ENCODE data around the gene TRIM9.
A peak's percentile ranks its signal among the peaks of the same experiment; 100 is the strongest.

Gene TRIM9

GRCh38 chr14:51056421-51056820 lies 38.5 kb downstream of the TRIM9 start:
- no peak for DNase-seq

GRCh38 chr14:51053157-51053556 lies 41.7 kb downstream of the TRIM9 start:
- DNase-seq: no peak

- DNase-seq: no peak
Measured at GRCh38 chr14:51044961-51045360, 49.9 kb downstream of the TRIM9 start.

- DNase-seq: no peak
Measured at GRCh38 chr14:51041883-51042282, 53.0 kb downstream of the TRIM9 start.

- DNase-seq: no peak
Measured at GRCh38 chr14:51041108-51041531, 53.8 kb downstream of the TRIM9 start.

GRCh38 chr14:51039252-51039651 lies 55.7 kb downstream of the TRIM9 start:
- peak; percentile 7 to 17 for DNase-seq

- no peak for DNase-seq
Measured at GRCh38 chr14:51035611-51036192, 59.2 kb downstream of the TRIM9 start.

GRCh38 chr14:51028851-51029754 lies 65.8 kb downstream of the TRIM9 start:
- DNase-seq: no peak

GRCh38 chr14:51028361-51028760 lies 66.5 kb downstream of the TRIM9 start:
- DNase-seq: no peak

GRCh38 chr14:51024377-51024776 lies 70.5 kb downstream of the TRIM9 start:
- DNase-seq: no peak

- DNase-seq: no peak
Measured at GRCh38 chr14:51023964-51024363, 70.9 kb downstream of the TRIM9 start.

- no peak for DNase-seq
Measured at GRCh38 chr14:51022769-51023168, 72.1 kb downstream of the TRIM9 start.

GRCh38 chr14:51020024-51020710 lies 74.7 kb downstream of the TRIM9 start:
- no peak for DNase-seq

- DNase-seq: no peak
Measured at GRCh38 chr14:51019089-51019488, 75.8 kb downstream of the TRIM9 start.

- DNase-seq: no peak
Measured at GRCh38 chr14:51018521-51018920, 76.4 kb downstream of the TRIM9 start.

GRCh38 chr14:51014625-51015024 lies 80.3 kb downstream of the TRIM9 start:
- DNase-seq: no peak

- no peak for DNase-seq
Measured at GRCh38 chr14:51014086-51014485, 80.8 kb downstream of the TRIM9 start.

GRCh38 chr14:51012055-51012454 lies 82.8 kb downstream of the TRIM9 start:
- DNase-seq: peak; percentile 59 to 75

- no peak for DNase-seq
Measured at GRCh38 chr14:51008446-51008845, 86.5 kb downstream of the TRIM9 start.

- DNase-seq: peak; percentile 86 to 88
Measured at GRCh38 chr14:51006781-51007211, 88.1 kb downstream of the TRIM9 start.

GRCh38 chr14:51006324-51006723 lies 88.6 kb downstream of the TRIM9 start:
- no peak for DNase-seq

- DNase-seq: peak; percentile 30 to 58
Measured at GRCh38 chr14:51004801-51005526, 89.9 kb downstream of the TRIM9 start.

- DNase-seq: peak in 1 of 2 donors; percentile 9
Measured at GRCh38 chr14:51004352-51004800, 90.5 kb downstream of the TRIM9 start.
